Sigmoid colon (tissue), 4 donors: ENCODE measurements around the gene TCF15.
"Not testable (repeated sequence)": the region's sequence is repeated elsewhere in the genome, so short reads cannot be mapped to it uniquely, and the experiment has no call there.

Experiments used
- EP300 ChIP-seq, 4 donors: sonication (generic); formaldehyde crosslinking; IDR thresholded peaks; one replicate each; pipeline ENCODE4 v1.6.1; 2017; ENCODE audit warnings: antibody characterized with exemption in 4 of 4
- POLR2AphosphoS5 ChIP-seq, 4 donors: sonication (generic); formaldehyde crosslinking; IDR thresholded peaks; one replicate each; pipeline ENCODE4 v1.6.1; 2017; ENCODE audit warnings: antibody characterized with exemption in 4 of 4

- TF ChIP-seq POLR2AphosphoS5, EP300 (IDR thresholded peaks at IDR 0.05): not testable (repeated sequence)
Observed at GRCh38 chr20:642013-642397, 31.9 kb upstream of the TCF15 start.
